ENCODE results near the gene GAS2L2.
"Not testable (repeated sequence)": the region's sequence is repeated elsewhere in the genome, so short reads cannot be mapped to it uniquely, and the experiment has no call there.

Gene GAS2L2

DNA sequence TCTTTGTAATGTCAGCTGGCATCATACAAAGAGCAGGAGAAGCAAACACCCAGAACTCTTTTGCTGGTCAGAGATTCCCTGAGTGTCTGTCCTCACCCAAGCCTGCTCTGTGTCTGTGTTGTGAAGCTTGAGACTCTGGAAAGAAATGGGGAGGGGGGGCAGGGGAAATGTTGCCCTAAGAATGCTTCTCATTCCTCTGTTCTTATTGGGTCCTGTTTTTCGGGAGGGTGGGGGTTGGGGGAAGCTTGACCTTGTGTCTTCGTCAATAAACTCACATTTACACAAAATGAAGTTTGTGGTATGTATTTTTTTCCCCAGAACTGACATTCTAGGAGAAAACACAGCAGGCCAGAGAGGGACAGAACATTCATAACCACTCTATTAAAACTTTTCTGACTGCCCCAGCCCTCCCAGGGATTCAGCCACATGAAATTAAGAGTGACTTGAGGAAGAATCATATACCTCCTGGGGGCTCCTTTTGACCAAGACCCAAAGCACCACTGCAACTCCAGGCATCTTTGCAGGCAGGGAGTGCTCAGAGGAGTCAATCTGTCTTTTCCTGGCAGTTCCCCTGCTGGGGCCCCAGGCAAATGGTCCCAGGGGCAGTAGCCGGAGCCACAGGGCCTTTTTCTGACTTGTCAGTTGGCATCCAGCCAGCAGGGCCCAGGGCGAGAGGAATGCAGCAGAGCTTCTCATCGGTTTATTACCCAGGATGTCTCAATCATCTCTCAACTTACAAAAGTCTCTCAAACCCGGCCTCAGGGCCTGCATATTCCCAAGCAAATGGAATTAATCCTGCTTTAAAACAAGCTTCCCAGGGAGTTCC, 26.7 kb downstream of the GAS2L2 start:
- DNase-seq, result peak in 1 of 2 experiments; percentile 21

DNA sequence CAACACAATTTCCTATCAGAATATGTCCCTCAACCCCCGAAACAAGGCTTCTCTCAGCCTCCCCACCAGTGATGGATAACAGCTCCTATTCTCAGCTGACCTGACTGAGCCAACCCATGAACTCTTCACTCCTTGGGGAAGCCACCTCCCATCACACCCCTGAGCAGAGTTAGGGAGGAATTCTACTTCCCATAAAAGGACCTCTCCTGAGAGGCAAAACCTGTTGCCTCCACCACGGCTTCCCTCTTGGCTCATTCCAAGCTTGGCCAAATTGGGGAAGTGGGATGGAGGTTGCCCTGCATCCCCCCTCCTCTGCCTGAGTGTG, 27.3 kb downstream of the GAS2L2 start:
- no peak for DNase-seq

DNA sequence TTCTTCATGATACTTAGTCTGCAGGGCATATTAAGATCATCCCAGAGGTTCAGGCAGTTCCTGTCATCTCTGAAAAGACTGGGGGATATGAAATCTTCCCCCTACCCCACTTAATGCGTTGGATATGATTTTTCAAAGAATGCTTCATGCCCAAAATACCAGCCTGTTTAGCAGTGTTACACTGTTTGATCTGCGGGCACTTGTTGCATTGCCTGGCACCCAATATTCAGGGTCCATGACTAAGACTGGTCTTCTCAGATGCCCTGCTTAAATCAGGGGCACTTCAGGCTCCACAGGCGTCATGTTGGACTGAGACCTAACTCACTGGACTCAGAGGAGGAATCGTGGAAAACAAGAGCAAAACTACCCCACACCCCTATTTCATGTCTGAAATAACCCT, 28.0 kb downstream of the GAS2L2 start:
- no peak for DNase-seq

DNA sequence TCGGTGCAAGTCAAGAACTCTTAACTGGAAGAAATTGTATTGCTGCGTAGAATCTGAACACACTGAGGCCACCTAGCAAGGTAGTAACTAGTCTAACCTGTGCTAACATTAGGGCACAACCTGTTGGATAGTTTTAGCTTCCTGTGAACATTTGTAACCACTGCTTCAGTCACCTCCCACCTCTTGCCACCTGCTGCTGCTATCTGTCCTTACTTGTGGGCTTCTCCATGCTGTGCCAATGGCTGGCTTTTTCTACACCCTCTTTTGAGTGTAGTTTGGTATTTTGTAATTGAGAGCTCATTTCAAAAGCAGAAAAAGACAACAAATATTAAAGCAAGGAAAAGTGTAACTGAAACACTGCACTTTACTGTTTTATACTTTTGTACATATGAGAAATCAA, 29.3 kb downstream of the GAS2L2 start:
- DNase-seq, result no peak

DNA sequence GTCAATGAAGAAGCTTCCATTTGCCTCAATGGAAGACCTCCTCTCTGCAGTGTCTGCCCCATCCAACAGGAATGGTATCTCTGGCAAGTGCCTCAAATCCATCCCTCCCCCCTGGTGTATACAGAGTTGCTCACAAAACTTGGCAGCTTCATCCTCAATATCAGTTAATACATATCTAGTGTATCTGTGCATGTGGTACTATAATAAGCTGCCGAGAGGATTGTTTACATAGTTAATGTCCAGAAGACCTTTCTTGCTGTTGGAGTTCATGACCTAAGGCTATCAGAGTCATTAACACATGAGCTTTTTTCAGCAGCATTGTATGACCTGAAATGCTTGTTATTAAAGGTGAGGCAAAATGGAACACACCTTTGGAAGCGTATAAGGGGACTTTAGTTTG, 35.6 kb downstream of the GAS2L2 start:
- no peak for DNase-seq

DNA sequence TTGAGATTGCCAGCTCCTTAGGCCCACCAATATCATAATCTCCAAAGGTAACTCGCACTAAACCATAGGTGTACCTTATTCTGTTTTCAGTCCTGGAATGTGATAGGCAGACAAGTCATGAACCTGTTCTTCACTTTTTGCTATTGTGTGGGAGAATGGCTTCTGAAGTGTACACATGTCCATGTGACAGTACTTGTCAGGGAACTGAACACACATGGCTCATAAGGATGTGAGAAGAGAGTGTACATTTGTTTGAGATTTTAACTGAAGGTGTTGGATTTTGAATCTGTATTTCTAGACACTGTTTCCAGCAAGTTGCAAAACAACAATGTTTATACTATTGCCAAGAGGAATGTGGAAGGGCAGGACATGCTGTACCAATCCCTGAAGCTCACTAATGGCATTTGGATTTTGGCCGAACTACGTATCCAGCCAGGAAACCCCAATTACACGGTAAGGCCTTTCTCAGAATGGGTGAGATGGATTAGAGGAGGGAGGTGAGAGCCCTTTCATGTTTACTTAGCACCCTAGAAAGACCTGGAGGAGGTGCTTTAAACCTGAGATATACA, 36.1 kb downstream of the GAS2L2 start:
- no peak for DNase-seq

DNA sequence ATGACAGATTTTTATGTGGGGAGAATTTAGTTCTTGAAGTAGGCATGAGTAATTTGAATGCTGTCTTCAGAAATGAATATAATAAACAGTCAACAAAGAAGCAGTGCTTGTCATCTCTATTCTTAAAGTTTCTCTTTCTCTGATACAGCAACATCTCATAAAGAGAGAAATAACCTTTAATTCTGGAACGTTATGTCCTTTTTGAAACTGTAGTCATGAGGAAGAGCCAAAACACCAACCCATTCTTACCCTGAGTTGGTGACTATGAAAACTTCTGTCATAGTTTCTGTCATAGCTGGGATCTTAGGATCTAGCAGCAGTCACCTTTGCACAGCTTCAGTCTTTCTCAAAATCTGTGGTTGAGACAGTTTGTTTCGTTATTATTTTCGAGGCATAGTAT, 36.9 kb downstream of the GAS2L2 start:
- DNase-seq, result no peak

DNA sequence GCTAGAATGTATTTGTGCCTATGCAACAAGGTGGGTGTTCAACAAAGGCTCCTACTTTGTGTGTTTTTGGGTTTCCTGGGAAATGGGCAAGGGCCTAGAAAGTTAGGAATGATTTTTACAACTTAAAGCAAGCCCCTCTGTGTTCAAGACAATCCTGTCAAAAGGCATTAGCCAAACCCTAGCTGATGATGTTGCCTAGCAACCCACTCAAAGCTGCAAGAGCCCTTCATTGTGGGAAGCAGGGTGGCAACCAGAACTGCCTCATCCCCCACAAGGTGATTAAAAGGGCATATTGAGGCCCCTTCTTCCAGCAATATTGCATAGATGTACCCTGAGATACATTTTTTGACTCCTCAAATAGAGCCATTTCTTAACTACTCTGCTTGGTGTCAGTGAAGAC, 37.6 kb downstream of the GAS2L2 start:
- DNase-seq, result no peak

DNA sequence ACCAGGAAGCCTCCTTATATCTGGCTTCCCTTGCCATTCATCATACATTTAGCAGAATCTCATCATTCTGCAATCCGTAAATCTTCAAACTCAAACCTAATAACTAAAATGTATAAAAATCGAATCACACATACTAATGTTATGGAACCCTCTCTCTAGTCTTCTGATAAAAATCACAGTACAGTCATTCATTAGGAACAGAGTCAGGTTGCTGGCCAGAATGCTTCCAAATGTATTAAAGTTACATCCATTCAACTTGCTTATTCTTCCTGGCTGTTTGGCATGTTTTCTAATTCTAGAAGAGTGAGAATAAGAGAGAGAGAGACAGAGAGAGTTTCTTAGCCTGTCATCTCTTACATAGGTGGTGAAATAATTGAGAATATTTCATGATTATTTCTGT, 38.1 kb downstream of the GAS2L2 start:
- DNase-seq, result no peak

DNA sequence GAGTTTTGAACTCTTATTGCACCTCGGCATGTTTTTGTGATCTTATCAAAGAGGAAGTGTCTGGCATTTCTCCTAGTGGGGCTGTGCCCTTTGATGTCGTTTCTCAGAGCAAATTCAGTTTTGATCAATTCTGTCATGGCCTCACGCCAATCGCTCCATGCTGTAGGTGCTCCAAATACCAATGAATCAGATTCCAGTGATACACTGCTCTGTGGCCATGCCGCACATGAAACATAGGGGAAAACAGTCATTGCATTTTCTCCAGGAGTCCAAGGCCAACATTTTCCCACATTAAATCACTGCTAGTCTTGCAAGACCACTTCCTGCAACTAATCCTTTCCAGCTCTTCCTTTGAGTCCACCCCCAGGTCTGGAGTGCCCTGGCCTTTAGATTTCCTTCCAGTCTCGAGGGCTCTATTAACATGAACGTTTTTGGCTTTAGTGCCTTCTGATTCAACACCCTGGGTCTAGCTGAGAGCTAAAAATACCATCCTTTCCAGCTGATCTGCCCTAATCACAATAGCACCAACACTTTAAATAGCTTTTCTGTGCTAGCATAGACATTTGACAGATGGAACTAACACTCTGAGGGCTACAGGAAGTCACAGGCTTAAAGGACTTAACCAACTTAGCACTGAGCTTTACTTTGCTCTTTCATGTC, 39.8 kb downstream of the GAS2L2 start:
- no peak for DNase-seq

DNA sequence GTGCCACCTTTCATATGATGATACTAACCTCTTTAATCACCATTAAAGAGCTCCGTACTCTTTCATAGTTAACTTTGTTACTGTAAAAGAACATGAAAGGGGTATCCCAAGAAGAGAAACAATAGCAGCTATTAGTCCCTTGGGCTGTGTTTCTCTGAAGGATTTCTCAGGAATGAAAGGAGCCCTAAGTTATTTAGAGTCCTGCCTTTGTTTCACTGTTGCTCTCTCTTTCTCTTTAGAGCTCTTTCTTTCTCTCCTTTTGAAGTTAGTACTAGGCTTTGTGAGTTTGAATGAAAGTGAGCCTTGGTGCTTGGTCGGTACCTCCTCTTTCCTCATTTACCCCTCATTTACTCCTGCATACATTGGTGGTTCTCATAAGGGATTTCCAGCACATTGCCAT, 42.1 kb downstream of the GAS2L2 start:
- no peak for DNase-seq

DNA sequence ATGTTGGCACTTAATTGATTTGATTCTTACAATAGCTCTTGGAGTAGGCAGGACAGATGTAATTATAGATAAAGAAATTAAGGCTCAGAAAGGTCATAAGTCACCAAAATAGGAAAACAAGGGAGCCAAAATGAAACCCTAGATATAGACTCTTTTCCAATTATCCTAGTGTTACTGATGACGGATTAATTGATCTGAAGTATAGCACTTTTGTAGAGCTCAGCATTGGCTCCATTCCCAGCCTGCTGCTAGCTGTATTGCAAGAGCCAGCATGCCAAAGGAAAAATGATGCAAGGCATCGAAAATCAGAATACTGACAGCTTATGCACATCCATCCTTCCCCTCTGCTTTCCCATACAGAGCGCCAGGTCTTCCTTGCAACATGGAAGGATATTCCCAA, 43.2 kb downstream of the GAS2L2 start:
- DNase-seq, result peak in 1 of 2 experiments; percentile 51

DNA sequence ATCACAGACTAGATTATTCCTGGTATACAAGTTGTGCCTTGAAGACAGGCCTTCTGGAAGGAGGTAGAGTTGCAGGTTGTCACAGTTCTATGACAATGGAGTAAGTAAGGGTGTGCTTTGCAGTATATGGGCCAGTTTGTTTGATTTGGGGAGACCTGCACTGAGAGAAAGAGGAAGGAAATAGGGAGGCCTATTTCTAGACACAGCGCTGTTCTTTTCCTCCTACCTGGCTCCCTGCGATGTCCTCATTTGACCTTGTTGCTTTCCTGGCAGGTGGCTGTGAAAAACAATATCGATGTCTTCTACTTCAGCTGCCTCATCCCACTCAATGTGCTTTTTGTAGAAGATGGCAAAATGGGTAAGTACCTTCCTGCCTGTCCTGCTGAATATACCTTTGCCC, 44.1 kb downstream of the GAS2L2 start:
- DNase-seq, result no peak

DNA sequence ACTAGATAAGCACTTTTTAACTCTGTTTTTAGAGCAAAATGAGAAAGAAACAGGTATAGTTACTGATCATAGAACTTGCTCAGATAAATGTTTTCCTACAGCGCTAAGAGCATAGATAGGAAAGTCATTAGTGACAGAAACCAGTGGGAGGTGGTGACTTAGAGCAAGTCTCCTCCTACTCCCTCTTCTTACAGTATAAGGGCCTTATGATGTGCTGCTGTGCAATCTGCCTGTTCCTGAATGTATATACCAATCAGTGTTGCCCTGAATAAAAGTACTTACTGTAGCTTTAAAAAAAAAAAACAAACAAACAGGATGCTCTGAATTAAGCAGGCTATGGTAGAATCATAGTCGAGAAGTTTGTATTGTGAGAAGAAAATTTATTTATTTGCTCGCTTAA, 44.9 kb downstream of the GAS2L2 start:
- no peak for DNase-seq

DNA sequence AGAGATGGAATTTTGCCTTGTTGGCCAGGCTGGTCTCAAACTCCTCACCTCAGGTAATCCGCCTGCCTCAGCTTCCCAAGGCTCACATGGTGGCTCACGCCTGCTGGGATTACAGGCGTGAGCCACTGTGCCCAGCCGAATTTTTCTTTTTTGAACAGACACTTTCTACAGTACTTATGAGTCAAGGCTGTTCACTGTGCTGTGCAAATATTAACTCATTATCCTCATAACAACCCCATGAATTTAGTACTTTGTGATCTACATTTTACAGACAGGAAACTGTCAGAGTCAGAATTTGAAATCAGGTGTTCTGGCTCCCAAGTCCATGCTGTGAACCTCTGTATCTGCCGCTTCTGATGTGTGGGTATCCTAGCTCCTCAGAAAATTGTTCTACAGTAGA, 47.3 kb downstream of the GAS2L2 start:
- DNase-seq, result no peak

DNA sequence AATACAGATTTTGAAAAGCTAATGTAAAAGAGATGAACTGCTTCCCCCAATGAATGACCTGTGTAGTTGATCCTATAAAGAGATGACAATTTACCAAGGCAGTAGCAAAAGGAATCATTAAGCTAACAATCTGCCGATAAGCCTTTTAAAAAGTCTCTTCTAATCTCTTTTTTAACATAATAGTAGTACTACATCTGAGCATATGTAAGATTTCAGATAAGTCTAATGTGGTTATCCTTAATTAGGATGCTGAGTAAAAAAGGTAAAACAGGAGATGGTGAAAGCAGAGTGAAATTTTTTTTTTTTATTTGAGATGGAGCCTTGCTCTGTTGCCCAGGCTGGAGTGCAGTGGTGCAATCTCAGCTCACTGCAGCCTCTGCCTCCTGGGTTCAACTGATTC, 47.8 kb downstream of the GAS2L2 start:
- DNase-seq, result no peak

DNA sequence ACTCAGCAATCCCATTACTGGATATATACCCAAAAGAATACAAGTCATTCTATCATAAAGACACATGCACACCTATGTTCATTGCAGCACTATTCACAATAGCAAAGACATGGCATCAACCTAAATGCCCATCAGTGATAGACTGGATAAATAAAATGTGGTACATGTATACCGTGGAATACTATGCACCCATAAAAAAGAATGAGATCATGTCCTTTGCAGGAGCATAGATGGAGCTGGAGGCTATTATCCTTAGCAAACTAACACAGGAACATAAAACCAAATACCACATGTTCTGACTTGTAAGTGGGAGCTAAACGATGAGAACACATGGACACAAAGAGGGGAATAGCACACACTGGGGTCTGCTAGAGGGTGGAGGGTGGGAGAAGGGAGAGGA, 49.7 kb downstream of the GAS2L2 start:
- not testable (repeated sequence) for DNase-seq

DNA sequence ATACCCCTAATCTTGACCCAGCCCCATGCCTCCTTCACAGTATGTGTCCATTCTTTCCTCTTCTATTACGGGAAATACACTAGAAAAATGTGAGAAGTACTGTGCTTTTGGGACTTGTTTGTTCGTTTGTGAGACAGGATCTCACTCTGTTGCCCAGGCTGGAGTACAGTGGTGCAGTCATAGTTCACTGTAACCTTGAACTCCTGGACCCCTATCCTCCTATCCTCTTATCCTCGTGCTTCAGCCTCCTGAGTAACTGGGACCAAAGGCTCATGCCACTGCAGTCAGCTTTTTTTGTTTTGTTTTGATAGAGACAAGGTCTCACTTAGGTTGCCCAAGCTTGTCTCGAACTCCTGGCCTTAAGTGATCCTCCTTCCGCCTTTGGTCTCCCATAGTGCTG, 51.5 kb downstream of the GAS2L2 start:
- DNase-seq, result no peak

DNA sequence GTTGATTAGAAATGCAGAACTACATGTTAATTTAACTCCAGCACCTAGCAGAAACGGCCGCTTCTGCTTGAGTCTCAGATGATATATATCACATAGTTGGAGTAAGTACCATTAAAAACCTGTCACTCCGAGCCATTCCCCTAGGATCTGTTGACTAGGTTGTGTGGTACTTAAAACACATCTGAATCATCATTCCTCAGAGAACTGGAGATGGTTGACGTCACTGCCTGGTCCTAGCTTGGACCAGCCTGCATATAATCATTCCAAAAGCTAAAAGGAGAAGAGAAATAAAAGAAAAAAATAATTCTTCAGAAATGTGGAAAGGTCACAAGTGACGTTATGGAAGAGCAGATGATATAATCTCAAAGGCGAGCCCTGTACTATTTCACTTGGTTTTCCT, 52.9 kb downstream of the GAS2L2 start:
- DNase-seq, result no peak

DNA sequence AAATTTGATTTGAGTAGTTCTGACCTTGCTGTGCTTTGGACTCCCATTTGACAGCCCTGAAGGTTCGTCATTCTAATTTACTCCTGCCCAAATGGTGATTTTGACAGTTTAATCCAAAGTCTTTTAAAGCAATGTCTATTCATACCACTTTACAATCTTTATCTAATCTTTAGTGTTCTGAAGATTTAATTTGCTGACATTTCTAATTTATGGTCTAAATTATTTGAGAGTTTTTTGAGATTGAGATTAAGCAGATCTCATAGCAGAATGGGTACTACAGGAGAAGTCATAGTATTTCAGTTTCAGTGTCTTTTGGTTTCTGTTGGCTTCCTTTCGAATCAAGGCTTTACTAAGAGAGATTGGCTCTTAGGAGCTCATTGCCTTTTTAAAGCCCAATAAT, 54.2 kb downstream of the GAS2L2 start:
- no peak for DNase-seq

DNA sequence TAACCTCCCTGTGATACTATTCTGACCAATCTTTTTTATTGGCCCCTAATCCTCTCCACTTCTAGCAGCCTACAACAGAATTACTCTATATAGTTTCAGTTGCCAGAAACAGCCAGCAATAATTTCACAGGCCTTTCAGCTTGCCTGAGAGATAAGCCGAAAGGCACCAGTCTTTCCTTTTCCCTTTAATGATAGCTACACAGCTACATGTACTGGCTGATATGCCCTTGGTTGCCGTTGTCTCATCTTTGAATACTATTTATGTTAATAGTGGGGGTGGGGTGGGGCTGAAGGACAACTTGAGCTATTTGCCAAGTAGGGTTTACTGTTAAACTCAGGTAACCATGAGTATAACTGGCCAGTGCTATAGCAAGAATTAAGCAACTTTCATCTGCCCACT, 57.4 kb downstream of the GAS2L2 start:
- DNase-seq, result no peak

DNA sequence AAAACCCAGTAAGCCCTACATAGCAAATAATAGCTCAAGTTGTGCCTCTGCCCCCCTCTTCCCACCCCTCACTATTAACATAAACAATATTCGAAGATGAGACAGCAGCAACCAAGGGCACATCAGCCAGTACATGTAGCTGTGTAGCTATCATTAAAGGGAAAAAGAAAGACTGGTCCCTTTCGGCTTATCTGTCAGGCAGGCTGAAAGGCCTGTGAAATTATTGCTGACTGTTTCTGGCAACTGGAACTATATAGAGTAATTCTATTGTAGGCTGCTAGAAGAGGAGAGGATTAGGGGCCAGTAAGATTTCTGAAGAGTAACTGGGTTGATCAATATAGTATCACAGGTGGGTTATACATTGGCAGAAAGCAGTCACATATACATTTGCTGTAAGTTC, 58.1 kb downstream of the GAS2L2 start:
- no peak for DNase-seq
